A673 (cell line): ENCODE results near the gene MS4A4A. TPM values are rescaled to one million over a fixed set of nuclear protein-coding genes. Genes with fewer than 3 reads are reported as not detected.

Experiments used
- BruUV-seq: library from RNA; stranded (reverse); fragments of 400-500 nt; replicated peaks from 2 replicates; lab custom pipeline; 2021; lab: Mats Ljungman, UMichigan
- CTCF ChIA-PET: fragments of 300-600 bp; sonication (Branson Sonifier 250); formaldehyde crosslinking; loops from one replicate; lab custom pipeline; 2022; ENCODE audit warnings: antibody characterized with exemption; lab: Charles Lee
- POLR2A ChIA-PET: fragments of 300-600 bp; sonication (Branson Sonifier 250); formaldehyde crosslinking; loops from one replicate; lab custom pipeline; 2022; ENCODE audit warnings: antibody characterized with exemption; ENCODE audit not compliant: low non-redundant PET; lab: Charles Lee
- DNase-seq: peaks from one replicate; pipeline ENCODE4 v3.0.0-alpha.2; 2015; ENCODE audit warnings: low spot score
- H3K27ac ChIP-seq: fragments of 200-600 bp; sonication (generic); 2 replicates; pipeline ENCODE4 v1.5.1; 2016; ENCODE audit warnings: mixed run types, low read depth, mild to moderate bottlenecking, mixed read lengths, antibody characterized with exemption, low read length; ENCODE audit not compliant: poor library complexity, severe bottlenecking
- H3K27me3 ChIP-seq: fragments of 200-600 bp; sonication (generic); replicated peaks from 2 replicates; pipeline ENCODE4 v1.6.1; 2017; ENCODE audit warnings: mixed run types, low read depth, mild to moderate bottlenecking, mixed read lengths, antibody characterized with exemption, low read length; ENCODE audit not compliant: insufficient read depth, poor library complexity
- H3K36me3 ChIP-seq: fragments of 200-600 bp; sonication (generic); 2 replicates; pipeline ENCODE4 v1.6.1; 2016; ENCODE audit warnings: mixed run types, mild to moderate bottlenecking, mixed read lengths, antibody characterized with exemption, low read length; ENCODE audit not compliant: insufficient read depth, poor library complexity, severe bottlenecking
- H3K4me1 ChIP-seq: fragments of 200-600 bp; sonication (generic); 2 replicates; pipeline ENCODE4 v1.6.1; 2017; ENCODE audit warnings: mixed run types, mild to moderate bottlenecking, mixed read lengths, antibody characterized with exemption, low read length; ENCODE audit not compliant: insufficient read depth, poor library complexity, severe bottlenecking
- H3K4me3 ChIP-seq: fragments of 200-600 bp; sonication (generic); 2 replicates; pipeline ENCODE4 v1.5.1; 2016; ENCODE audit warnings: low read depth, mixed run types, mild to moderate bottlenecking, mixed read lengths, low read length; ENCODE audit not compliant: poor library complexity, severe bottlenecking
- H3K9me3 ChIP-seq: fragments of 200-600 bp; sonication (generic); 2 replicates; pipeline ENCODE4 v1.6.1; 2016; ENCODE audit warnings: mixed run types, low read depth, mild to moderate bottlenecking, mixed read lengths, antibody characterized with exemption, low read length; ENCODE audit not compliant: poor library complexity, severe bottlenecking
- CTCF ChIP-seq: fragments of 300-800, 200-600 bp; sonication (generic); conservative IDR thresholded peaks from 2 replicates; pipeline ENCODE4 v1.5.1; 2017; ENCODE audit warnings: low read depth, mild to moderate bottlenecking, antibody characterized with exemption, low read length, moderate library complexity, mixed read lengths
- EZH2 ChIP-seq: fragments of 200-600 bp; sonication (generic); IDR thresholded peaks from 2 replicates; pipeline ENCODE4 v1.6.1; 2017; ENCODE audit warnings: borderline replicate concordance, low read depth, mild to moderate bottlenecking, mixed read lengths, antibody characterized with exemption, low read length; ENCODE audit not compliant: poor library complexity, severe bottlenecking
- intact Hi-C: fragments of 100-400 bp; cut with micrococcal nuclease; formaldehyde crosslinking; loops from one replicate; pipeline ENCODE4 v1.10.0; 2022; ENCODE audit not compliant: unreplicated experiment
- total RNA-seq: library from RNA; stranded (reverse); gene quantifications from 2 replicates; pipeline ENCODE4 v1.2.3, GENCODE V29; 2021

Gene MS4A4A
- total RNA-seq, 1 experiment from 2014 or later = not detected

GRCh38 chr11:60328460-60328859, 48.0 kb downstream of the MS4A4A start:
- no peak for DNase-seq
- intact Hi-C loops = no loop called here
- TF ChIP-seq CTCF = no peak
- TF ChIP-seq EZH2 = no peak
- Histone ChIP-seq H3K36me3 (no peaks in the 10 kb centered on the region), H3K27ac (no peak overlapping the region), H3K4me1 (no peaks in the 10 kb centered on the region), H3K9me3 (no peaks in the 10 kb centered on the region), H3K4me3 (no peak overlapping the region), H3K27me3 (no peaks in the 10 kb centered on the region)
- ChIA-PET CTCF (no interaction called here), POLR2A (no interaction called here)
- no TSS peak for BruUV-seq

- H3K27me3 ChIP-seq = no peaks in the 10 kb centered on the region
- intact Hi-C loops = no loop called here
- no peak overlapping the region for H3K27ac ChIP-seq
- H3K36me3 ChIP-seq = no peaks in the 10 kb centered on the region
- no peaks in the 10 kb centered on the region for H3K4me1 ChIP-seq
- no peaks in the 10 kb centered on the region for H3K9me3 ChIP-seq
- CTCF ChIA-PET = interaction anchor here (1.2 kb wide), 1 partner anchor 10 kb away, joined by 3 read pairs; no protein-coding TSS in a partner anchor
- BruUV-seq = no TSS peak
- POLR2A ChIA-PET = no interaction called here
- H3K4me3 ChIP-seq = no peak overlapping the region
- no peak for DNase-seq
- no peak for TF ChIP-seq CTCF
These were observed 52.4 kb downstream of the MS4A4A start for GRCh38 chr11:60332846-60333245.

GRCh38 chr11:60334005-60334620, 53.6 kb downstream of the MS4A4A start:
- H3K4me1 ChIP-seq = no peaks in the 10 kb centered on the region
- peak; percentile 73 for DNase-seq
- CTCF ChIA-PET = no interaction called here
- no peak overlapping the region for H3K4me3 ChIP-seq
- H3K9me3 ChIP-seq = no peaks in the 10 kb centered on the region
- H3K27me3 ChIP-seq = no peaks in the 10 kb centered on the region
- no peak overlapping the region for H3K27ac ChIP-seq
- no peaks in the 10 kb centered on the region for H3K36me3 ChIP-seq
- intact Hi-C loops = no loop called here
- no peak for TF ChIP-seq EZH2
- peak; percentile 84 for TF ChIP-seq CTCF
- POLR2A ChIA-PET = no interaction called here
- no TSS peak for BruUV-seq
